AG10803 (cell line): ENCODE measurements around the gene SPATA4.
"Not testable (repeated sequence)": the region's sequence is repeated elsewhere in the genome, so short reads cannot be mapped to it uniquely, and the experiment has no call there.

Source experiments
- DNase-seq: peaks from one replicate; pipeline ENCODE4 v3.0.0; 2010; ENCODE audit warnings: low read depth
- H3K4me3 ChIP-seq: 2 replicates; pipeline ENCODE4 v1.5.1; 2011; ENCODE audit warnings: mild to moderate bottlenecking, low read length, control low read depth
- CTCF ChIP-seq: conservative IDR thresholded peaks from 2 replicates; pipeline ENCODE4 v1.5.1; 2011; ENCODE audit warnings: mild to moderate bottlenecking, low read length, control low read depth, inconsistent platforms

The SPATA4 gene

GRCh38 chr4:176229645-176230044 lies 34.3 kb upstream of the SPATA4 start:
- no peak for TF ChIP-seq CTCF
- no peak overlapping the region for H3K4me3 ChIP-seq
- no peak for DNase-seq

GRCh38 chr4:176226736-176227135 lies 31.4 kb upstream of the SPATA4 start:
- DNase-seq, result peak; percentile 6
- H3K4me3 ChIP-seq, result no peak overlapping the region
- TF ChIP-seq CTCF, result no peak

- DNase-seq, result no peak
- no peak overlapping the region for H3K4me3 ChIP-seq
- no peak for TF ChIP-seq CTCF
Observed at GRCh38 chr4:176223561-176223960, 28.2 kb upstream of the SPATA4 start.

- TF ChIP-seq CTCF, result no peak
- no peak for DNase-seq
Observed at GRCh38 chr4:176222149-176222548, 26.8 kb upstream of the SPATA4 start.

GRCh38 chr4:176217510-176217909 lies 22.1 kb upstream of the SPATA4 start:
- no peak for TF ChIP-seq CTCF
- DNase-seq, result no peak
- H3K4me3 ChIP-seq, result no peak overlapping the region

More at GRCh38 chr4:176222149-176222548, 26.8 kb upstream of the SPATA4 start:
- no peak overlapping the region for H3K4me3 ChIP-seq

GRCh38 chr4:176212351-176212750 lies 17.0 kb upstream of the SPATA4 start:
- not testable (repeated sequence) for H3K4me3 ChIP-seq

GRCh38 chr4:176210579-176211296 lies 15.4 kb upstream of the SPATA4 start:
- no peak overlapping the region for H3K4me3 ChIP-seq
- TF ChIP-seq CTCF, result no peak
- DNase-seq, result no peak

More at GRCh38 chr4:176212351-176212750, 17.0 kb upstream of the SPATA4 start:
- DNase-seq, result not testable (repeated sequence)
